ENCODE measurements around the gene IL17RB. TPM values are rescaled to one million over a fixed set of nuclear protein-coding genes. Genes with fewer than 3 reads are reported as not detected.

The IL17RB gene
- polyA plus RNA-seq, 2 of the 4 experiments (the other 2 are of a cell fraction): 1.9 to 2.2 TPM

DNA sequence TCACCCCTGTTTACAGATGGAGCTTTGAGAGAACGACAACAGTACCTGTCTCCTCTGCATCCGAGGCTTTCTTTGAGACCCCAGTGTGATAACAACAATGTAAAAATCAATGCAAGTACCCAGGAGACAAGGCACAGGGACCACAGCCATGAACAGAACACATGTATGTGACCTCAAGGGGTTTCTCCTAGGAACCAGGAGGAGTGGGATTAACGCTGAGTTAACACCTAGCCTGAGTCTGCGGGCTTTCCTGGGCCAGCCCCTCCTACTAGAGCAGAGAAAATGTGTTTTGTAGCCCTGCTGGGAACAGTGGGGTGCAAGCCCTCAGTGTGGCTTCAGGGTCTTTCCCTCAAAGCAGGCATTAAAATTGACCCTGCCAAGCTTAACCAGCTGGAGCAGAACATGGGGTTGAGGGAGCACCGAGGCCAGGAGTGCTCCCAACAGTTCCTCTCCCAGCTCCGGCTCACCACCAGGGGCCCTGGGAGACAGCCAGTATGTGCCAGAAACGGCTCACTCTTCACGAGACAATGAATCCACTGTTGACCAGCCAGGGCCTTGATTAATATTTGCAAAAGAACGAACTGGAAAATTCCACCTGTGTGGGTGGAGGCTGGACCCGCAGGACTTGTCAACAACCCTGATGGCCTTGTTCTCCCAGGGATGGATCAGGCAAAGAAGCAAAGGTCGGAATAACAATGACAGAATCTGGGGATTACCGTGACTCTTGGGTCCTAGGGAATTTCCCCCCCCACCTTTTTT lies 3.8 kb upstream of the IL17RB start:
- Histone ChIP-seq H3K4me1 (peaks cover 22% of the 10 kb centered on the region), H3K9me3 (no peaks in the 10 kb centered on the region), H3K27ac (no peak overlapping the region), H3K4me2 (peak overlapping the region; percentile 47), H3K4me3 (no peak overlapping the region)
- POLR2A ChIA-PET: no interaction called here
- FAIRE-seq (no peak), DNase-seq (ENCODE audit: low read depth in 1 of 2, low spot score in 1 of 2) (peak; percentile 8 to 48), ATAC-seq (peak; percentile 31 to 39; a peak in 3 of 6 replicates)
- CTCF ChIA-PET: no interaction called here
- TF ChIP-seq POLR2AphosphoS2 (conservative IDR thresholded peaks at IDR 0.05; ENCODE audit: low read length) (no peak), CHD4 (IDR thresholded peaks at IDR 0.05; ENCODE audit: borderline replicate concordance) (no peak), BHLHE40 (IDR thresholded peaks at IDR 0.05; ENCODE audit: low read depth, low read length) (no peak), RNF2 (IDR thresholded peaks at IDR 0.05; ENCODE audit: borderline replicate concordance, low read depth) (no peak), EHMT2 (IDR thresholded peaks at IDR 0.05; ENCODE audit: low read depth) (no peak), RARB (CRISPR knock-in tag; IDR thresholded peaks at IDR 0.05) (no peak), SREBF2 (IDR thresholded peaks at IDR 0.05) (no peak), JUN (IDR thresholded peaks at IDR 0.05) (no peak), CEBPB (IDR thresholded peaks at IDR 0.05) (no peak)
- TF ChIP-seq, protein P1, sequence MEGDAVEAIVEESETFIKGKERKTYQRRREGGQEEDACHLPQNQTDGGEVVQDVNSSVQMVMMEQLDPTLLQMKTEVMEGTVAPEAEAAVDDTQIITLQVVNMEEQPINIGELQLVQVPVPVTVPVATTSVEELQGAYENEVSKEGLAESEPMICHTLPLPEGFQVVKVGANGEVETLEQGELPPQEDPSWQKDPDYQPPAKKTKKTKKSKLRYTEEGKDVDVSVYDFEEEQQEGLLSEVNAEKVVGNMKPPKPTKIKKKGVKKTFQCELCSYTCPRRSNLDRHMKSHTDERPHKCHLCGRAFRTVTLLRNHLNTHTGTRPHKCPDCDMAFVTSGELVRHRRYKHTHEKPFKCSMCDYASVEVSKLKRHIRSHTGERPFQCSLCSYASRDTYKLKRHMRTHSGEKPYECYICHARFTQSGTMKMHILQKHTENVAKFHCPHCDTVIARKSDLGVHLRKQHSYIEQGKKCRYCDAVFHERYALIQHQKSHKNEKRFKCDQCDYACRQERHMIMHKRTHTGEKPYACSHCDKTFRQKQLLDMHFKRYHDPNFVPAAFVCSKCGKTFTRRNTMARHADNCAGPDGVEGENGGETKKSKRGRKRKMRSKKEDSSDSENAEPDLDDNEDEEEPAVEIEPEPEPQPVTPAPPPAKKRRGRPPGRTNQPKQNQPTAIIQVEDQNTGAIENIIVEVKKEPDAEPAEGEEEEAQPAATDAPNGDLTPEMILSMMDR (IDR thresholded peaks at IDR 0.05): no peak
- 52% methylated on average over 9 of the region's 12 CpGs for WGBS (ENCODE audit: missing lambda C conversion rate)

DNA sequence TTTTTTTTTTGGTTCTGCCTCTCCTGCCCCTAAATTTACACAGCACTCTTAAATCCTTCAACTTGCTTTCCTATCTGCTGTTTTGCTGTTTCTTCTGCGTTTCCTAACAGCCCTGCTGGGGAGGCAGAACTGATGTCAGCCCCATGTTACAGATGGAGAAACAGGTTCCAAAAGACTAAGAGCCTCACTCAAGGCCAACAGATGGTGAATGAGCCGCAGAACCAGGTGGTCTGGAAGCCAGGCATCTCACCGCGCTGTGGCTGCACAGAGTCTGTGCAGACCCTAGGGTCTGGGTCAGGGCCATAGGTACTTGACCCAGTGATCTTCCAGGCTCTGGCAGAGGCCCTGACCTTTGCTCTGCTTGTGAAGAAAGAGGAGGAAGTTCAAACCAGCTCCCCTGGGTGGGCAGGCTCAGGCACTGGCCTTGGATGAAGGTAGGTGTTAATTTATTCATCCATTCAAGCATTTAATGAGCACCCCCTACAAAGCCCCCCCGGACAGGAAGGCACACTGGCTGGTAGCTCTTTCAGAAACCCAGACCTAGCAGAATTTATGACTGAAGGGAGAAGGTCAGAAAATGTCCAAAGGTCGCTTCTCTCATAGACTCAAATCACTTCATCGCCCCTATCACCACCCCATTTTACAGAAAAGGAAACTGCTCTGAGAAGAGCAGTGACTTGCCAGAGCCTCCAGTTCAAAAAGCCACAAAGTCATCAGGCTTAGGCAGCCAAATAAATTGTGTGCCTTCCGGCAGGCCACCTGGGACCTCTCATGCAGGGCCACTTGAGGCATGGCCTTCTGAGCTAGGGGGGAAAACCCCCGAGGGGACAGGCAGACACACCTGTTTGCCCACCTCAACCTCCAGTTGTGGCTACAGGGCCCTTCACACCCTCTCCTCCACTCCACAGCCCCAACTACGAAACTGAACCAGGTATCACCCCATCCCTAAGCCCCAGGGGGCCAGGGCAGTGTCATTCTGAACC lies 2.9 kb upstream of the IL17RB start:
- Histone ChIP-seq H3K9me3 (no peaks in the 10 kb centered on the region), H3K4me1 (peaks cover 22% of the 10 kb centered on the region), H3K4me2 (peak overlapping the region; percentile 47), H3K4me3 (no peak overlapping the region), H3K27ac (peak overlapping the region in 1 of 2 experiments; percentile 49; a peak in 2 of 6 replicates)
- FAIRE-seq (no peak), ATAC-seq (no peak), DNase-seq (ENCODE audit: low read depth in 1 of 2, low spot score in 1 of 2) (no peak)
- TF ChIP-seq NPAS2 (CRISPR knock-in tag; IDR thresholded peaks at IDR 0.05; ENCODE audit: borderline replicate concordance) (no peak), ZFP36 (IDR thresholded peaks at IDR 0.05; ENCODE audit: borderline replicate concordance, partially characterized antibody) (no peak), RAD21 (conservative IDR thresholded peaks at IDR 0.05 in 1 of 2, IDR thresholded peaks at IDR 0.05 in 1 of 2) (no peak), HOXA7 (CRISPR knock-in tag; IDR thresholded peaks at IDR 0.05) (no peak), JUN (IDR thresholded peaks at IDR 0.05) (no peak), ZC3H11A (IDR thresholded peaks at IDR 0.05) (no peak), POLR2A (IDR thresholded peaks at IDR 0.05; ENCODE audit: low read length) (no peak), MYC (IDR thresholded peaks at IDR 0.05; ENCODE audit: borderline replicate concordance, low read length) (no peak)
- TF ChIP-seq, protein P2, sequence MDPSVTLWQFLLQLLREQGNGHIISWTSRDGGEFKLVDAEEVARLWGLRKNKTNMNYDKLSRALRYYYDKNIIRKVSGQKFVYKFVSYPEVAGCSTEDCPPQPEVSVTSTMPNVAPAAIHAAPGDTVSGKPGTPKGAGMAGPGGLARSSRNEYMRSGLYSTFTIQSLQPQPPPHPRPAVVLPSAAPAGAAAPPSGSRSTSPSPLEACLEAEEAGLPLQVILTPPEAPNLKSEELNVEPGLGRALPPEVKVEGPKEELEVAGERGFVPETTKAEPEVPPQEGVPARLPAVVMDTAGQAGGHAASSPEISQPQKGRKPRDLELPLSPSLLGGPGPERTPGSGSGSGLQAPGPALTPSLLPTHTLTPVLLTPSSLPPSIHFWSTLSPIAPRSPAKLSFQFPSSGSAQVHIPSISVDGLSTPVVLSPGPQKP (IDR thresholded peaks at IDR 0.05; ENCODE audit: low read depth, low read length): no peak
- ChIA-PET POLR2A (no interaction called here), CTCF (interaction anchor here (1.3 kb wide), 1 partner anchor 20 kb away, joined by 3 read pairs; no protein-coding TSS in a partner anchor)
- WGBS (ENCODE audit: missing lambda C conversion rate): 79% methylated on average over 10 of the region's 10 CpGs
